IPS-18c (cell line): Measurements from ENCODE around the gene TEX14.

Experiments used
- H3K4me3 ChIP-seq: 2 replicates; pipeline ENCODE4 v1.7.0; 2013; ENCODE audit warnings: low read depth, mild to moderate bottlenecking, low read length, moderate library complexity; ENCODE audit not compliant: insufficient read depth
- H3K9me3 ChIP-seq: one replicate; pipeline ENCODE4 v1.6.1; 2013; ENCODE audit warnings: mild to moderate bottlenecking, low read length, moderate library complexity; ENCODE audit not compliant: control insufficient read depth, insufficient read depth

TEX14 gene

DNA sequence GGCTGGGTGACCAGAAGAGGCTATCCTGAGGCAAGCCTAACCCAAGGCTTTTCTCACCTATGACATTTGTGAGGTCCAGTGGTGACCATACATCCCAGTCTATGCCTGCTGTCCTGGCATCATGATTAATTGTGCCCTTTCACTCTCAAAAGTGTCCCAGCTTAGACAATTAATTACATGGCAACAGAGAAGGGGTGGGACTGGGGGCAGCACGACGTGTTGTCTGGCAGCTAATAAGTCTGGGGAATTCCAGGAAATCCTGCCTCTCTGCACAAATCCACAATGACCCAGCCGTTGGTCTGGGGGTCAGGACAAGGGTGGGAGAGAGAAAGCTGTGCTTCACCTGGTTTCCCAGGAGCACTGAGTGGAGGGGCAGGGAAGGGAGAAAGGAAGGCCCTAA lies 163.4 kb downstream of the TEX14 start:
- peaks cover 3% of the 10 kb centered on the region for H3K9me3 ChIP-seq
- no peak overlapping the region for H3K4me3 ChIP-seq

DNA sequence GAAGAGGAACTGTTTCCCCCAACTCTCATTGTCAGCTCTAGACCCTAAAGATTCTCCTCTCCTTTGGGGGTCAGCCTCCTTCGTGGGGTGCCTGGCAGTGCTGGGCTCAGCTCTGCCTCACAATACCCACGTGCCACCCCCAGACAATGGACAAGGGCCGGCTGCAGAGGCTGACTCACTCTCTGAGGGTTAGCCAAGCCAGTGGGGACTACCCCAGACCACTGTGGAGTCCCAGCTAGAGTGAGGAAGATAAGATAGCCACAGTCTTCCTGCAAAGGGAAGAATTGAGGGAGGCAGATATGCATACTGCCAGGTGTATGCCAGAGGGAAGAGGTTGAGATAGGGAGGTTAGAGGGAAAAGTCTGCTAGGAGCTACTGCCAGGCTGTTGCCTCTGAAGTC lies 163.9 kb downstream of the TEX14 start:
- no peak overlapping the region for H3K4me3 ChIP-seq
- peaks cover 4% of the 10 kb centered on the region for H3K9me3 ChIP-seq

DNA sequence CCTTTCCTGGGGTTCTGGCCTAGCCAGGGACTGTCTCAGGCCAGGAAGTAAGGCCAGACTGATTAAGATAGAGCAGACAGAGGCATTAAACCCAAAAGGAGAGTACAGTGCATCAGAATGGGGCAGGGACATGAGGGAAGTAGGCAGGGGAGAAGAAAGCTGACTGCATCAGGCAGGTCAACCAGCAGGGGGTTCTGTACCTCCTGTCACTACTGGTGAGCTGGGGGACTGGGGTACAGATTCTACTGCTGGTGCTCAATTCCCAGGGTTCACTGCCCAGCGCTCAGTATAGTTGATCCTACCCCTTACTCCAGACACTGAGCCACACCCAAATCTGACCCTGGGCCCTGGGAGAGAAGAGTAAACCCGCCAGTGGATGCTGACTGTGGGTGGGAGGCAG lies 164.5 kb downstream of the TEX14 start:
- Histone ChIP-seq H3K9me3 (peaks cover 4% of the 10 kb centered on the region), H3K4me3 (no peak overlapping the region)

DNA sequence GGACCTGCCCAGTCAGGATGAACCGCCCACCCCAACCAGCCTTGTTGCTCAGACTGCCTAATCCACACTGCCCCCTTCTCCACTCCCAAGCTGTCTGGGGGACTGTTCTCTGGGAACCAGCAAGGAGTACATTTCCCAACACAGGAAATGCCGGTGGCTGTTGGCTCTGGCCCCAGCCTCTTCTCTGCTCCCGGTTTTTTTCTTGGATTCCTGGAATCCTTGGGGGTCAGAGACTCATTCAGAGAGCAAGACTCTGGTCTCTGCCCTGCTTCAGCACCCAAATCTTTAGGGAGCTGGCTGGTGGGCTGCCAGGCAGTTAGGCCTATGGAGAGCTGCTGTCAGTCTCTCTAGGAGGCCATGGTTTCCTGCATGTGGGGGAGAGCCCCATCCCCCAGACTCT lies 166.6 kb downstream of the TEX14 start:
- Histone ChIP-seq H3K4me3 (no peak overlapping the region), H3K9me3 (peaks cover 2% of the 10 kb centered on the region)

DNA sequence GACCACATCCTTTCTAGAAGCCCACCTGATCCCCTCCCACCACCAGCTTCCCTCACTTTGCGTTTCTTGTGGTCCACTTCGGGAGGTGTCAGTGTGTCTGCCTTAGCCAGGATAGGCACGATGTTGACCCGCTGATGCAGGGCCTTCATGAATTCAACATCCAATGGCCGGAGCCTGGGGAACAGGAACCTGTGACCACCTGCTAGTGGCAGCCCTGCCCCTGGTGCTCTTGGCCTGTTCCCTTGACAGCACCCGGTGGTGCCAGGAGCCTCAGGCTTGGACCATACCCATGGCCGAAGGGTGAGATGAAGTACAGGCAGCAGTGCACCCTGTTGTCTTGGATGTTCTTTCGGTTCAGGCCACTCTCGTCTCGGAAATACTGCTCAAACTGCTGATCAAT lies 170.2 kb downstream of the TEX14 start:
- H3K9me3 ChIP-seq: peaks cover 2% of the 10 kb centered on the region
- no peak overlapping the region for H3K4me3 ChIP-seq

DNA sequence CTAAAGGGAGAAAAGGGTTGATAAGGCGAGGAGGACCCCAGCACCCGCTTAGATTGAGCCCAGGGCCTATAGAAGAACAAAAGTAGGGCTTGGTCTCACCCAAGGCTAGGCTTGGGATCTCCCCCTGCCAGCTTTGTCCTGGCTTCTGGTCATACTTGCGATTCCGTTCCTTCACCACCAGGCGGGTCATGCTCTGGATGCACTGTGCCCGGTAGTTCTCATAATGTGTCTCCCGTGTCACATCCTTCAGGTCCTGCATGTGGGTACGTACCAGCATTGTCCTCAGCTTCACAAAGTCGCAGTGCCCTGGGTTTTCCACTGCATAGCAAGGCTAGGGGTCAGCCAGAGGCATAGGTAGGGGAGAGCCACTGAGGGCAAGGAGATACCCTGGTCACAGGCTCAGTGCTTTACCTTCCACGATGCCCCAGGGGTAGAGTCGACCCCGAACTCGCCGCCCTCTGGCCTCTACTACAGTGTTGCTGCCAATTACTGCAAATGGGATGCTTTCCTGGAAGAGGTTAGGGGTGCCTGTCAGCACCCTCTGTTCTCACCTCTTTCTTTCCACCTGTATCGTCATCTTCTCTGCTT lies 170.9 kb downstream of the TEX14 start:
- H3K4me3 ChIP-seq: no peak overlapping the region

DNA sequence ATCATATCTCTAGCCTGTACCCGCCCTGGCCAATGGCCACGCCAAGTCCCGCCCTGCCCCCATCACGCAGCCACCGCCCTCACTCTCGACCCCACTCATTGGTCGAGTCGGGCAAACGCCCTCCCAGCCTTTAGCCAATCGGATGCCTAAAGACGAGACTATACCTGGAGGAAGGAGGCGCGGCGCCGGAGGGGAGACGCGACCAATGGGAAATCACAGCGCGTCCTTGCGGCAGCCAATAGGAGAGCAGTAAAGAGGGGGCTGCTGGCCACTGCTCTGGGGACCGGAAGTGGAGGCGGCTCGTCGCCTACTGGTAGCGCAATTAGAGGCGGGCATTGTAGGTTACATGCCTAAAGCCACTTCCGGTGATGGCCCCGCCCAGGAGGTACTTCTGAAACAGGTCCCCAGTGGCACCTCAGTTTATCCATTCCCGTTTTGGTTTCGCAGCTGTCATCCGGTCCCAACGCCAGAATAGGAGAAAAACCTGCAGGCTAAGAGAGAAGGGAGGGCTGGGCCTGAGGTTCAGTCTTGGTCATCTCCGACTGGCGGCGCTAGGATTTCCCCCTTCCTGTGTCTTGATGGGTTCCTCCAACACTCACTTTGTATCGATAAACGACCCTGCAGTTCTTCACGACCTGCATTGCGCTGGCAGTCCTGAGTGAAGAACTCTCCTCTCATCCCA lies 173.8 kb downstream of the TEX14 start:
- Histone ChIP-seq H3K4me3 (peak overlapping the region; percentile 80), H3K9me3 (no peaks in the 10 kb centered on the region)

More for the DNA sequence above, 170.9 kb downstream of the TEX14 start:
- H3K9me3 ChIP-seq: peaks cover 2% of the 10 kb centered on the region

DNA sequence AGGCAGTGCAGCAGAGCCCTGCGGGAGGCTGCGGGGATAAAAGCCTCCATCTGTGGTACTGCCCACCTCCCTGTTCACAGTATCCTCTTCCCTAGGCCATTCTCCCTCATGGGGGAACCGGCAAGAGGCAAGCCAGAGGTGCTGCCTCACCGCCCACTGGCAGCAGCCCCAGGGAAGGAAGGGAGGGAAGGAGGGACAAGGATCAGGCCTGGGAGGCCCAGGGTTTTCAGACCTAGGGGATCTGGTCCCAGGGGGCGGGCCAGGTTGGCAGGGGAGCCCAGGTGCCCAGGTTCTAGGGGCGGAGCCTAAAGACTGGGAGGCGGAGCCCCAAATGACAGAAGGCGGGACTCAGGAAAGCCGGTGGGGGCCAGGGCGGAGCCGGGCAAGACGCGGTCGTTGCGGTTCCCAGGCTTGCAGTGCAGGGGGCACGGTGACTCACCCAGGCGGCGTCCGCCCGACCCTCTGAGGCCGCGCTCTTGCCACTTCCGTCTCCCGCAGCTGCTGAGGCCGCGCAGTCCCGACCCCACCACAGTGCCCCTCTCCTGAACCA lies 174.4 kb downstream of the TEX14 start:
- Histone ChIP-seq H3K4me3 (peak overlapping the region; percentile 71), H3K9me3 (no peaks in the 10 kb centered on the region)

DNA sequence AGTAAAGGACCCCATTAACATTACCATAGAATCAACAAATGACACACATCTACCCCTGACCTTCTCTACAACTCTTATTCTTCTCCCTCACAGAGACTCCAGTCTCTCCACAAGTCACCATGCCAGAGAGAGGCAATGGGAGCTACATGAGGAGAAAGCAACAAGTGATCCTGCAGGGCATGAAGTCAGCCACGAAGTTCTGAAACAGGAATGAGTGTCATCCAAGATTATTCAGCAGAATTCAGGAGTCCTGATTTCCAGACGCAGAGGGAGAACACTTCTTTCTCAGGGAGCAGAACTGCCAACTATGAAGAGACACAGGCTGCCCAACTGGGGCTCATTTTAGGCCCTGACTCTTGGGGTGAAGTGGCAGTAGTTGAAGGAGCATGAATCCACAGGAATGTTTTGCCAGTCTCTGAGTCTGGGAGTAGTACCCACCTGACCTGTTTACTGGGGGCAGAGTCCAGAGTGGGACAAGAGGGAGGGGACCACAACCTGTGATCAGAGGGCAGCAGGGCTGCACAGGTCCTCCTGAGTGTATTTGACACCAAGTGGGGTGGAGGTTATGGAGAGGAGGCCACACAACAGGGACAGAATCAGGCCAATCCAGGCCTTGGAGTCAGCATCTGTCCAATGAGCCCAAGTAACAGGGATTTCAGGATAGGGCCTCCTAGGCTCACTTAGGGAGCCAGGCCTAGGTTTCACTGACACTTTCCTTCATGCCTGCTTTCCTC lies 175.0 kb downstream of the TEX14 start:
- no peaks in the 10 kb centered on the region for H3K9me3 ChIP-seq
- peak overlapping the region; percentile 71 for H3K4me3 ChIP-seq

DNA sequence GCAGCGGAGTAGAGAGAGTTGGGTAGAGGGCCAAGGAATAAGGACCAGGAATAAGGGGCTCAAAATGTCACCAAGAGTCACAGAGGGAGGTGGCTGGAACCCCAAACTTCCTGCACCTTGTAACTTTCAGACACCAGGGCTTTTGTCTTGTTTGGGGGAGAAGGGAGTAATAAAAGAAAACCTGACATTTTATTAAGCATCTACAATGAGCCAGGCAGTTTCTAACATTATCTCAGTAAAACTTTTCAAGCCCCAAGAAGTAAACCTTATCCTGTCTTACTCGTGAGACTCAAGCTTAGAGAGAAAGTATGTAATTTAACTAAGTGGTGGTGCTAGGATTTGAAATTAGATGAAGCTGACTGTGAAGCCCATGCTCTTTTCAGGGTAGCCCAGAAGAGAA lies 176.6 kb downstream of the TEX14 start:
- Histone ChIP-seq H3K9me3 (no peaks in the 10 kb centered on the region), H3K4me3 (peak overlapping the region; percentile 74; the same call in 1 of the 2 replicates)

DNA sequence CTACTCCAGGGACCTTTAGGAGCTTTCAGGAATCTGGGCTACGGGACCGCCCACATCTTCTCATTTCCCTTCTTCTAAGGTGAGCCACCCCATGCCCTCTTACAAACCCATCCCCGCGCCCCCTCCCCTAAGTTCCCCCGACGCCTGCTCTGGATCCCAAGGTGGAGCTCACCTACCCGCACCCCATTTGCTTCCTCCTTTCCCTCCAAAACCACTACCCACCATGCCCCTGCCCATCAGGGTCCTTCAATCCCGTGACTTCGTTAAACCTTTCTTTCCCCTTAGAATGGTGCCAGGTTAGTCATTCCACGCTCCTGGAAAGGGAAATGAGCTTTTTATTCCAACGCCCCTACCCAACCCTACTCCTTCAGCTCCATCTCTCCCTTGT lies 177.1 kb downstream of the TEX14 start:
- H3K9me3 ChIP-seq: no peaks in the 10 kb centered on the region
- H3K4me3 ChIP-seq: peak overlapping the region; percentile 74

DNA sequence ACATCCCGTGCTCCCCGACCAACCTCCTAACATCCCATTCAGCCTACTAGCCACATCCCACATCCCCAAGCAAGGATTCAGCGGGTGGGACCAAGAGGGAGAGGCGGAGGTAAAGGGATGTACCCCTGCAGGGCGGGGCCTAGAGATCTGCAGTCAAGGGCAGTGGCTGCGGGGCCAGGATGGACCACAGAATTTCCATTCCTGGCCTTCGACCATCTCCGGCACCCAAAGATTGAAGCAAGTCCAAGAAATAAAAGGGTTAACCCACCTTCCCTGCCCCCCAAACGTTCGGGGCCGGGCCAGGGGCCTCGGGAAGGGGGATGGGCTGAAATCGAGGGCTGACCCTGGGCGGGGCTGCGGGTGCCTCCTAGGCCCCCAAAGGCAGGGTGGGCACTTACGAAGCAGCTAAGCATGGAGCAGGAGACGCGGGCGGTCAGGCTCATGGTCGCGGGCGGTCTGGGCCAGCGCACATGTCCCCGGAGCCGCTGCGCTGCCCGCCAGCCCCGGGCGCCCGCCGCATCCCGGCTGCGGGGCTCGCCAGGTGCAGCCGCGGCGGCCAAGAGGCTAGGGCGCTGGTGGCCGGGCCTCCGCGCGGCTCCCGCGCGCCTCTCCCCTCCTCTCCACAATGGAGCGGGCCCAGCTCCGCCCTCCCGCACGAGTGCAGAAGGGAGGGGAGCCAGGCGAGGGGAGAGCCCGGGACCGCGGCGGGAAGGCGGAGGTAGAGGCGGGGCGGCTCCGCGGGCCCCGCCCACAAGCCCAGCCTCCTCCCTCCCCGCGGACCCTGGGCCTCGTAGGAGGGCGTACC lies 177.7 kb downstream of the TEX14 start, which contains the start of gene MTMR4:
Gene MTMR4 (minus strand): TSS at position 674 of the 805 bp plus-strand sequence. CDS start 231 bp downstream, at position 443.
- H3K4me3 ChIP-seq: peak within 1 kb of the TSS; percentile 74
- H3K9me3 ChIP-seq: no peaks in the 10 kb centered on the region

DNA sequence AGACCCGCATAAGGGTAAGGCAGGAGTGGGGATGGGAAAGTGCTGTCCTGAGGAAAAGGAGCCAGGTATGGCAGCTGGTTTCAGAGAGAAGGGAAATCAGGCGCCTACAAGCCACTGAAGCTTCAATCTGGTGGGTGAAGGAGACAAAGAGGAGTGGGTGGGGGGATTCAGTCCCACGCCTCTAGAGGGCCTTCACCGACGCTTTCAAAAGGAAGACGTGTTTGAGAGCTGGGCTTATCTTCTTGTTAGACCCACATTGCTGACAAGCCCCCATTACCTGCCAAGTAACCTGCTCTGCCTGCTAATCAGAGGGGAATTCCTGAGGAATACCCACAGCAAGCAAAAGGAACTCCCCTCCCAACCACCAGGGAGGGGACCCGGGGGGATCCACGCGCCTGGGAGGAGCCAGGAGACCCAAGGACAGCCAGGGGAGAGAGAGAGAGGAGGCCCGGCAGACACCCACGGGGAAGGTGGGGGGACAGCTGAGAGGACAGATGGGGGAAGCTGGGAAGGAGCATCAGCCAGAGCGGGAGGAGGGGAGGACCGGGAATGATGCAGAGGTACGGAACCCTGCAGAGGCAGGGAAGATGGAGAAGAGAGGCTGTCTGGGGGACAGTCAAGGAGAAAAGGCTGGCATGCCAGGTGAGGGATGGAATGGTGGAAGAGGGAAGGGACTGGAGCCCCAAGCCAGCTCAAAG lies 178.4 kb downstream of the TEX14 start:
- H3K4me3 ChIP-seq: peak overlapping the region; percentile 74
- H3K9me3 ChIP-seq: no peaks in the 10 kb centered on the region

DNA sequence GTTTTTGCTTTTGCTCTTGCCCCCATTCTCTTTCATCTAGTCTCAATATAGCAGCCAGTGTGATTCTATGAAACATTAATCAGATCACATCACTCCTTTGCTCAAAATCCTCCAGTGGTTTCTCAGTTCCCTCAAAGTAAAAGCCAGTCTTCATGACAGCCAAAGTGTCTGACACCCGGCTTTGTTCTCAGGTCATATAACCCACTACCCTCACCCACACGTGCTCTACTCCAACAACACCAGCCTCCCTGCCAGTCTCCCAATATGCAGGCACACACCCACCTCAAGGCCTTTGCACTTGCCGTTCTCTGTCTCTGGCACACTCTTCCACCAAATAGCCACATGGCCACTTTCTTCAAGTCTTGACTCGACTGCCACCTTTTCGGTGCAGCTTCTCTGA lies 181.8 kb downstream of the TEX14 start:
- H3K9me3 ChIP-seq: no peaks in the 10 kb centered on the region
- H3K4me3 ChIP-seq: no peak overlapping the region

DNA sequence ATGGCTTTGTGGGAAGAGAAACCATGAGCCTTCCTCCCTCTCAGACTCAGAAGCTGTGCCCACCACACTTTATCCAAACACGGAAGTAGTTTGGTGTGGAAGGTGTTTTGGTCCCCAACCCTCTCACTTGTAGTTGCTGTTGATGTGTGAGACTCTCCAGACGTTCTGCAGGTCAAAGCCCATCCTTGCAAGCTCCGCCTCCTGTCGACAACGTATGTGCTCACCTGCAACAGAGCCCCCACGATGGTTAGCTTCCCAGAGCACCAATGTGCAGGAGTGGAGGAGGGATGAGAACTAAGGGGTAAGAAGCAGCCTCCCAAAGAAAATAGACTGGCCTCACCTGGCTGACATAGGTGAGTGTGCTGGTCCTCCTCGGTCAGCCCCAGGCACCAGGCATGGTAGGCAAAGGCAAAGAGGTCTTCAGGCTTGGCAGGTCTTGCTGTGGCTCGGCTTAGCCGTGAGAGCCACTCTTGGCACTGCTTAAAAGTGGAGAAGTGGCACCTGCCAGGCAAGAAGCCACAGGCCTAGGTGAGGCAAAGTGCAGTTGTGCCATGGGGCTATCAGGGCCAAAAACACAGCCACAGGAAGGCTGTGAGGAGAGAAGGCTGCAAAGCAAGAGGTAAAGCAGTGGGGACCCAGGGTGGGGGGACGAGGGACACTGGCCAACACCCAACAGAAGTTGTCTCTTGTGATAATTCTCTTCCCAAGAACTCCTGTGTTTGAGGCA lies 183.3 kb downstream of the TEX14 start:
- H3K9me3 ChIP-seq: no peaks in the 10 kb centered on the region
- H3K4me3 ChIP-seq: no peak overlapping the region

DNA sequence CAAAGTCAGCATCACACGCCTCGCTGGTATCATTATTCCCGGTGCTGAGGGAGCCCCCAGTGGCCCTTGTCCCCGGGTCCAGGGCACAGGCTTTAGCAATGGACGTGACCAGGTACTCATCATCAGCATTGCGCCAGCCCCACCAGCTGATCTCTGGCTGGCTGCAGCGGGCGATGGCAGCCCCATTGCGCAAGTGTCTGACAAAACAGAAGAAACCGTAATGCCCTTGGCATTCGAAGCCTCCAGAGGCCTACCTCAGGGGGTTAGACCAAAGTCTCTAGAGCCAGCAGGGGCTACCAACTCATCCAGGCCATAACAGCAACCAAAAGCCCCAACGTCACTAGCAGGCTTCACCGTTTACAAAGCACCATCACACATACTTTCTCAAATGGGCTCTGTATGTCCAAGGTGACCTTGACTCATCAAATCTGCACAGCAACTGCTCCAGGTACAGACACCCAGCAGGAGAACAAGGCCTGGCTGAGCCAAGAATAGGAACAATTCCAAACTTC lies 184.7 kb downstream of the TEX14 start:
- no peak overlapping the region for H3K4me3 ChIP-seq
- no peaks in the 10 kb centered on the region for H3K9me3 ChIP-seq
